A549 (cell line): Measurements from ENCODE around the gene NXNL1.

Experiments
- CBX2 ChIP-seq: fragments of 200-600 bp; sonication (generic); IDR thresholded peaks from 2 replicates; pipeline ENCODE4 v1.6.1; 2016; ENCODE audit warnings: low read depth, mild to moderate bottlenecking, borderline replicate concordance
- CEBPB ChIP-seq, 2 experiments: fragments of >200 bp in 1 of 2; sonication (Bioruptor Twin) in 1 of 2; formaldehyde crosslinking in 1 of 2; IDR thresholded peaks; 2 replicates each; pipeline ENCODE4 v1.6.1; 2012 to 2016
- CHD4 ChIP-seq: fragments of 200-600 bp; sonication (generic); IDR thresholded peaks from 2 replicates; pipeline ENCODE4 v1.6.1; 2016; ENCODE audit warnings: antibody characterized with exemption, mild to moderate bottlenecking, borderline replicate concordance
- CTCF ChIP-seq: fragments of >200 bp; sonication (Bioruptor Twin); formaldehyde crosslinking; IDR thresholded peaks from 3 replicates; pipeline ENCODE4 v1.5.1; 2016
- EP300 ChIP-seq, 2 experiments: fragments of >200 bp; sonication (Bioruptor Twin); formaldehyde crosslinking; IDR thresholded peaks; 2 replicates in 1 of 2; 3 replicates in 1 of 2; pipeline ENCODE4 v1.6.1; 2016 to 2017
- JUN ChIP-seq, 2 experiments: fragments of >200 bp; sonication (Bioruptor Twin); formaldehyde crosslinking; IDR thresholded peaks; 2 replicates in 1 of 2; 3 replicates in 1 of 2; pipeline ENCODE4 v1.6.1; 2016 to 2017
- PHF8 ChIP-seq: fragments of 200-600 bp; sonication (generic); IDR thresholded peaks from 2 replicates; pipeline ENCODE4 v1.6.1; 2016; ENCODE audit warnings: low read depth, mild to moderate bottlenecking, antibody characterized with exemption, moderate library complexity, borderline replicate concordance
- POLR2A ChIP-seq: IDR thresholded peaks from 2 replicates; pipeline ENCODE4 v1.6.1; 2012; ENCODE audit warnings: mild to moderate bottlenecking, low read length
- RAD21 ChIP-seq, 2 experiments: fragments of >200 bp in 1 of 2; sonication (Bioruptor Twin) in 1 of 2; formaldehyde crosslinking in 1 of 2; IDR thresholded peaks in 1 of 2; conservative IDR thresholded peaks in 1 of 2; 2 replicates in 1 of 2; 3 replicates in 1 of 2; pipeline ENCODE4 v1.6.1; 2012 to 2018; ENCODE audit warnings: inconsistent platforms in 1 of 2
- REST ChIP-seq: fragments of 200-600 bp; sonication (generic); IDR thresholded peaks from 2 replicates; pipeline ENCODE4 v1.6.1; 2016; ENCODE audit warnings: antibody characterized with exemption, mild to moderate bottlenecking, moderate library complexity

DNA sequence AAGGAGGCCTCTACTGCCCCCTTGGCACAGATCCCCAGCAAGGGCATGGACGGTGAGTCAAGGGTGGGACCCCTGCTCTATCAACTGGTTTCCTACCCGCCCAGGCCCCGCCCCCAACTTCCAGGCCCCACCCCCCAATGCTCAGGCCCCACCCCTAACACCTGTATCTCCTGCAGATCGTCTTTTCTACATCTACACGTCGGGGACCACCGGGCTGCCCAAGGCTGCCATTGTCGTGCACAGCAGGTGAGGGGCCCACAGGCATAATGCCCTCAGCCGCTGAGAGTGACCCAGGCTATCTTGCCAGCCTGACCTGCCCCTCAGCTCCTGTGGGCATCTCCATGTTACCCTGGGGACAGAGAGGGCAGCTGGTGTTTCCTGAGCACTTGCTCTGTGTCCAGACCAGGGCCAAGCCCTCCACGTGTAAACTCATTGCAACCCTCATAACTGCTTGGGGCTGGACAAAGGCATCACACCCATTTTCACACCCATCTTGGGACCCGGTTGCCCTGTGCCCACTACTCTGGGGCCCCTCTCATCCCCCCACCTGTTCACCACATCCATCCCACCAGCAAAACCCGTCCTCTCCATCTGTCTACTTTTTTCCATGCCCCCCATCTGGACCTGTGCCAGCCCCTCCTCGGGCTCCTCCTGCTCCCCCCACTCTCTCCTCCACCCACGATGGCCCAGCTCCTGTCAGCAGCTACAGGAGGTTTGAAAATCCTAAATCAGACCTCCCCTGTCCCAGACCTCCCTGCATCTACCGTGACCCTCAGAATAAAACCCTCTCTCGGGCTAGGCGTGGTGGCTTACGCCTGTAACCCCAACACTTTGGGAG, 26.8 kb upstream of the NXNL1 start:
- TF ChIP-seq CEBPB (IDR thresholded peaks at IDR 0.05) (no peak), JUN (IDR thresholded peaks at IDR 0.05) (no peak), CTCF (no peak), POLR2A (no peak), CBX2 (no peak), RAD21 (conservative IDR thresholded peaks at IDR 0.05 in 1 of 2, IDR thresholded peaks at IDR 0.05 in 1 of 2) (no peak), EP300 (IDR thresholded peaks at IDR 0.05) (no peak), CHD4 (no peak), REST (no peak), PHF8 (no peak)
